T-helper 17 cell (primary cell): ENCODE results near the gene MRPS2. TPM values are rescaled to one million over a fixed set of nuclear protein-coding genes. Genes with fewer than 3 reads are reported as not detected.
A peak's percentile ranks its signal among the peaks of the same experiment; 100 is the strongest.

Experiments
- ATAC-seq: fragments of 150-1000 bp; cut with Tn5 transposase; 2 replicates; pipeline ENCODE4 v1.10.0; 2021; ENCODE audit warnings: mild to moderate bottlenecking, moderate library complexity
- DNase-seq, 3 donors: peaks; one replicate each; pipeline versions ENCODE4 v3.0.0 to v3.0.0-alpha.2; 2020 to 2021
- H3K9me3 ChIP-seq: one replicate; pipeline ENCODE4 v1.7.0; 2013; ENCODE audit warnings: low read length, mild to moderate bottlenecking; ENCODE audit not compliant: control insufficient read depth, poor library complexity, severe bottlenecking
- H3K27ac Mint-ChIP-seq: one replicate; pipeline ENCODE4 v1.8.0; 2022; ENCODE audit warnings: mild to moderate bottlenecking, moderate library complexity, mixed read lengths
- H3K27me3 Mint-ChIP-seq: one replicate; pipeline ENCODE4 v1.8.0; 2022; ENCODE audit warnings: mixed read lengths
- H3K36me3 Mint-ChIP-seq: one replicate; pipeline ENCODE4 v1.8.0; 2022; ENCODE audit warnings: low read depth, mixed read lengths
- H3K4me1 Mint-ChIP-seq: one replicate; pipeline ENCODE4 v1.8.0; 2022; ENCODE audit warnings: mild to moderate bottlenecking, mixed read lengths
- H3K4me3 Mint-ChIP-seq: one replicate; pipeline ENCODE4 v1.8.0; 2022; ENCODE audit warnings: mild to moderate bottlenecking, moderate library complexity, mixed read lengths
- total RNA-seq, 4 donors: library from RNA in 2 of 4; stranded (reverse) in 2 of 4; gene quantifications; one replicate each; pipeline ENCODE4 v1.2.3 and lab custom pipeline; 2022 to 2026

MRPS2 gene
- total RNA-seq, 2 donors from 2014 or later: 22.3 to 25.0 TPM

- Mint-ChIP-seq H3K4me1 (peaks cover 21% of the 10 kb centered on the region), H3K27me3 (no peaks in the 10 kb centered on the region), H3K36me3 (peaks cover 2% of the 10 kb centered on the region), H3K4me3 (no peak overlapping the region), H3K27ac (no peak overlapping the region)
- no peaks in the 10 kb centered on the region for H3K9me3 ChIP-seq
- ATAC-seq (no peak), DNase-seq (no peak)
These were observed 26.4 kb upstream of the MRPS2 start for GRCh38 chr9:135473972-135474543.

GRCh38 chr9:135474915-135475314, 25.6 kb upstream of the MRPS2 start:
- ATAC-seq (peak; percentile 61), DNase-seq (no peak)
- no peaks in the 10 kb centered on the region for H3K9me3 ChIP-seq
- no peak overlapping the region for H3K27ac Mint-ChIP-seq
- no peaks in the 10 kb centered on the region for H3K27me3 Mint-ChIP-seq
- peaks cover 19% of the 10 kb centered on the region for H3K4me1 Mint-ChIP-seq
- H3K36me3 Mint-ChIP-seq: peaks cover 2% of the 10 kb centered on the region
- no peak overlapping the region for H3K4me3 Mint-ChIP-seq

GRCh38 chr9:135476561-135477355, 23.7 kb upstream of the MRPS2 start:
- Mint-ChIP-seq H3K27ac (no peak overlapping the region), H3K4me1 (peaks cover 11% of the 10 kb centered on the region), H3K27me3 (no peaks in the 10 kb centered on the region), H3K4me3 (no peak overlapping the region), H3K36me3 (peaks cover 2% of the 10 kb centered on the region)
- H3K9me3 ChIP-seq: no peaks in the 10 kb centered on the region
- no peak for DNase-seq
- ATAC-seq: no peak

- H3K27ac Mint-ChIP-seq: peak overlapping the region; percentile 78
- DNase-seq (no peak), ATAC-seq (no peak)
- H3K36me3 Mint-ChIP-seq: peaks cover 2% of the 10 kb centered on the region
- H3K27me3 Mint-ChIP-seq: no peaks in the 10 kb centered on the region
- peaks cover 11% of the 10 kb centered on the region for H3K4me1 Mint-ChIP-seq
- no peaks in the 10 kb centered on the region for H3K9me3 ChIP-seq
- H3K4me3 Mint-ChIP-seq: peak overlapping the region; percentile 96
These were observed 22.3 kb upstream of the MRPS2 start for GRCh38 chr9:135478191-135478590.

- Mint-ChIP-seq H3K4me3 (peak overlapping the region; percentile 96), H3K36me3 (peaks cover 2% of the 10 kb centered on the region), H3K27ac (peak overlapping the region; percentile 78), H3K4me1 (peaks cover 11% of the 10 kb centered on the region), H3K27me3 (no peaks in the 10 kb centered on the region)
- ATAC-seq (peak; percentile 45), DNase-seq (no peak)
- no peaks in the 10 kb centered on the region for H3K9me3 ChIP-seq
These were observed 21.5 kb upstream of the MRPS2 start for GRCh38 chr9:135478829-135479468.

GRCh38 chr9:135479469-135480052, 20.9 kb upstream of the MRPS2 start, which contains the start of gene PPP1R26:
Gene PPP1R26, plus strand, starts transcription at chr9:135479782. Its CDS starts 4,729 bp downstream, at chr9:135484511.
- DNase-seq (no peak), ATAC-seq (no peak)
- Mint-ChIP-seq H3K36me3 (peaks cover 2% of the 10 kb centered on the region), H3K27ac (peak within 1 kb of the TSS; percentile 78), H3K4me3 (peak within 1 kb of the TSS; percentile 96), H3K4me1 (peaks cover 11% of the 10 kb centered on the region), H3K27me3 (no peaks in the 10 kb centered on the region)
- H3K9me3 ChIP-seq: no peaks in the 10 kb centered on the region

- Mint-ChIP-seq H3K4me3 (peak overlapping the region; percentile 76), H3K27me3 (peaks cover 3% of the 10 kb centered on the region), H3K36me3 (peaks cover 2% of the 10 kb centered on the region), H3K27ac (no peak overlapping the region), H3K4me1 (peaks cover 11% of the 10 kb centered on the region)
- ATAC-seq: peak; percentile 28
- no peaks in the 10 kb centered on the region for H3K9me3 ChIP-seq
- DNase-seq: no peak
These were observed 20.2 kb upstream of the MRPS2 start for GRCh38 chr9:135480071-135480939.

GRCh38 chr9:135480940-135481310, 19.6 kb upstream of the MRPS2 start:
- peak overlapping the region; percentile 76 for H3K4me3 Mint-ChIP-seq

GRCh38 chr9:135482015-135482754, 18.3 kb upstream of the MRPS2 start:
- Mint-ChIP-seq H3K27me3 (peaks cover 4% of the 10 kb centered on the region), H3K4me3 (peak overlapping the region; percentile 9), H3K4me1 (peaks cover 6% of the 10 kb centered on the region), H3K36me3 (peaks cover 2% of the 10 kb centered on the region), H3K27ac (peak overlapping the region; percentile 60)
- DNase-seq (no peak), ATAC-seq (no peak)
- no peaks in the 10 kb centered on the region for H3K9me3 ChIP-seq

More at GRCh38 chr9:135480940-135481310, 19.6 kb upstream of the MRPS2 start:
- no peaks in the 10 kb centered on the region for H3K9me3 ChIP-seq
- Mint-ChIP-seq H3K4me1 (peaks cover 6% of the 10 kb centered on the region), H3K27me3 (peaks cover 4% of the 10 kb centered on the region), H3K36me3 (peaks cover 2% of the 10 kb centered on the region), H3K27ac (no peak overlapping the region)
- DNase-seq: no peak
- peak; percentile 60 for ATAC-seq

GRCh38 chr9:135484460-135485277, 15.8 kb upstream of the MRPS2 start:
- Mint-ChIP-seq H3K36me3 (no peaks in the 10 kb centered on the region), H3K4me1 (no peaks in the 10 kb centered on the region), H3K4me3 (no peak overlapping the region), H3K27ac (no peak overlapping the region), H3K27me3 (peaks cover 4% of the 10 kb centered on the region)
- H3K9me3 ChIP-seq: no peaks in the 10 kb centered on the region
- ATAC-seq (no peak), DNase-seq (no peak)

GRCh38 chr9:135485385-135485784, 15.1 kb upstream of the MRPS2 start:
- ATAC-seq (no peak), DNase-seq (no peak)
- Mint-ChIP-seq H3K36me3 (no peaks in the 10 kb centered on the region), H3K27ac (no peak overlapping the region), H3K4me1 (no peaks in the 10 kb centered on the region), H3K4me3 (no peak overlapping the region), H3K27me3 (peaks cover 4% of the 10 kb centered on the region)
- no peaks in the 10 kb centered on the region for H3K9me3 ChIP-seq
